GM19455 (cell line): ENCODE measurements around the gene WSB2.
"Not testable (repeated sequence)": the region's sequence is repeated elsewhere in the genome, so short reads cannot be mapped to it uniquely, and the experiment has no call there.

ENCODE experiments used
- ATAC-seq: cut with Tn5 transposase; IDR thresholded peaks from one replicate; pipeline ENCODE4 v1.9.1; 2021; ENCODE audit not compliant: unreplicated experiment

The WSB2 gene

DNA sequence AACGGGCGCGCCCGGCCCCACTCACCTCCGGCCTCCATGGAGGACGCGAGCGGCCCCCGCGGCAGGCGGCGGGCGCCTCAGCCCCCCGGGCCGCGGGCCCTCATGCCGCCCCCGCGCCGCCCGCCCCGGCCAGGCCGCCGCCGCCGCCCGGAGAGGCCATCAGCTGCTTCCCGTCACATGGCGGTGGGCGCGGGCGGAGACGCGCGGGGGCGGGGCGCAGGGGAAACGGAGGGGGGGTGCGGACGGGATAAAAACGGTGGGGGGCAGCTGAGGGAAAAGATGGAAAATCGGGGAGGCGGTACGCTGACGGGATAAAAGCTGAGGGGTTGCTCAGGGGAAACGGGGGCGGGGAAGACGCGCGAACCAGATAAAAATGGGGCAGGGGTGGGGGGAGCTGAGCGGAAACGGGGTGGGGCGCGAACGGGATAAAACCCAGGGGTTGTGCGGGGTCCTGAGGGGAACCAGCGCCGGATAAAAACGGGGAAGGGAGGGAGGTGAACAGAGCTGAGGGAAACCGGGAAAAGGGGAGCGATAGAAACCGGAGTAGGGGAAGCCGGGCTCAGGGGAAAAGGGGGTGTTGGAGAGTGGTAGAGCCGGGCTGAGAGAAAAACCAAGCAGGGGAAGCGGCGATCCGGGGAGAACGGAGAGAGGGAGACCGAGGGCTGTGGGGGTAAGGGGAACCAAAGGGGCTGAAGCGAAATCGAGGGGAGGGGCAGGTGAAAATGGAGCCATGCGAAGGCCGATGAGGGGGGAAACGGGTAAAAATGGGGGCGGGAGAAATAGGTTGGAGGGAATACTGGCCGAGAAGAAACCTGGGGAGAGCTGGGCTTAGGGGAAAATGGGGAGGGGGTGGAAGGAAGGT, at the start of gene WSB2:
Gene WSB2, minus strand, starts transcription at position 169 of the 862 bp plus-strand sequence. Its CDS starts 131 bp downstream, at position 38.
- peak; percentile 36 for ATAC-seq

- ATAC-seq: no peak
Measured at GRCh38 chr12:118109088-118109487, 48.1 kb upstream of the WSB2 start.

DNA sequence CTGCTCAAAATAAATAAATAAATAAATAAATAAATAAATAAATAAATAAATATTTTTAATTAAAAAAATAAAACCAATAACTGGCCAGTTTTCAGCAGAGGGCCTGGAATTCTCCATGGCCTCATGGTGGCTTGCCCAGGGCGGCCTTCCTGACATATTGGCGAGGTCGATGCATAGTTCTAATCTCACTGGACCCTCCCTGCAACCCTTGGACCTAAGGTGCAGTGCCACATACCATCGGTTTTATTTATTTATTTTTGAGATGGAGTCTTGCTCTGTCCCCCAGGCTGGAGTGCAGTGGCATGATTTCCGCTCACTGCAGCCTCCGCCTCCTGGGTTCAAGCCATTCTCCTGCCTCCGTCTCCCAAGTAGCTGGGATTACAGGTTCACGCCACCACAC, 46.7 kb upstream of the WSB2 start:
- no peak for ATAC-seq

DNA sequence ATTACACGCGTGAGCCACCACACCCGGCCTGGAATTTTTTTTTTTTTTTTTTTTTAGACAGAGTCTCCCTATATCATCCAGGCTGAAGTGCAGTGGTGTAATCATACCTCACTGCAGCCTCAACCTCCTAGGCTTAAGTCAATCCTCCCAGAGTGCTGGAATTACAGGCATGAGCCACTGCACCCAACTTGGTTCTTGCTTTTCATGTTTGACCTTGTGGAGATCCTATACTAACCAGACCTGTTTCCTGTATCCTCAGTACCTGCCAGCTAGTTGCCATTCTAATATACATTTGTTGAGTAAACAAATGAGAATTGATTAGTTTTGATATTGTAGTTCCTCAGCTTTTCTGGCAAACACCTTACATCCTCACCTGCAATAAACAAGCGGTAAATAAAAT, 46.0 kb upstream of the WSB2 start:
- ATAC-seq: no peak

DNA sequence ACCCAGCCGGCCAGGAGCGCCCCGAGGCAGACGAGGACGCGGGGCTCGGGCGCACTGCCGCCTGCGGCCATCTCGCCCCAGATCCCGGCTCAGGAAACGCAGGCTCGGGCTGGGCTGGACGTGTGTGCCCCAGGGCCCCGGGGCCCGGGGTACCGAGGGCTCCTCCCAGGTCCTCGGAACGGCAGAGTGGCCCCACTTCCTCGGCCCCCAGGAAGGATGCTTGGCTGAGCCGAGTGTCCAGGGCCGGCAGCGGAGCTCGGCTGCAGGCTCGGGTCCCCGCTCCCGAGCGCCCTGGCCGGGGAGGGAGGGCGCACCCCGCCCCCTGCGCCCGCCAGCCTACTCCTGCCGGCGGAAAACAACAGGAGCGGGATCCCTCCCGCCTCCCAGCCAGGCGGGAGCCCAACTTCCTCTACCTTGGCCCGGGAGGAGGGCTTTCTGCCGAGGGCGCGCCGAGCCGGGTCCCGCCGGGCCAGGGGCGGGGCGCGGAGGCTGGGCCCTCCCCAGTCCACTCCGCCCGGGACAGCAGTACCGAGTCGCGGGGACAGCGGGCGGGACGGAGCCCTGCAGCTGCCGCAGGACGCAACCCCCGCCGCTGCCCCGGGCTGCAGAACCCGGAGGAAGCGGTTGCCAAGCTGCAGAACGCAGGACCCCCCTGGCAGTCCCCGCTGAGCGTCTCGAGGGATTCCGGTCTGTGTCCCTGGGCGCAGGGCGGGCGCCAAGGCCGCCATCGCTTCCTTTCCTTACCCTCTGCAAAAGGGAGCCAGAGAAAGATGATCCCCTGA, 42.8 kb upstream of the WSB2 start, which contains the start of gene VSIG10:
Gene VSIG10, minus strand, starts transcription at position 411 of the 782 bp plus-strand sequence. Its CDS starts 340 bp downstream, at position 71.
- ATAC-seq: no peak

- ATAC-seq: no peak
Measured at GRCh38 chr12:118103201-118103600, 42.2 kb upstream of the WSB2 start.

DNA sequence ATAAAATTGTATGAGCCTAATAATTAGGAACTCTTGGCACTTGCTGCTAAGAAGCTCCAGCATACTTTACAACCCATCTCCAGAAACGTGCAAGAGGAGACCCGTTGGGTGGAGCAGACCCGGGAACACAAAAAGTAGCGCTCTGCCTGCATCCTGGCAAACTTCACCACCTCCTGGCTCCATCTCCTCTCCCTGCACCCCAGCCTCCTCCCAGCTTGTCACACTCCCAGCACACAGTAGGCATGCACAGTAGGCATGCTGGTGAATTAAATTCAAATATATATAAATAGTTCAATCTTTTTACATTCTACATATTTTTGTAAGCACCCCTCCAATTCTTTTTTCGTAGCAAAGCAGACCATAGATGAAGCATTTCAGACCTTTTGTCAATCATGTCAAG, 41.6 kb upstream of the WSB2 start:
- no peak for ATAC-seq

DNA sequence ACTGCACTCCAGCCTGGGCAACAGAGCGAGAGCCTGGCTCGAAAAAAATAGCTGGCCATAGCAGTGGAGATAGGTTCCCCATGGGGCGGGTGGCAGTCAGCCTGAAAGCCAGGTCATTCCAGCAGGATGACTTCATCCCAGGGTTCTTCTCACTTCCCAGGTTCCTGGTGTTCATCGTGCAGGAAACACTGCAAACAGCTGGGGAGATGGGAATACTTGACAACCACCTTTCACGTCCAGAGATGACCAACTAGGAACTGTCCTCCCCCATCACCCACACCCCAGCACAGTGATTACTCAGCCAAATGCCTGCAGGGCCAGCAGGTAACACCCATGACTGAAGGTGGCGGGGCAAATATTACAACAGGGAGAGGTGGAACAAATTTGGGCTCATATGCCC, 41.1 kb upstream of the WSB2 start:
- ATAC-seq: no peak

DNA sequence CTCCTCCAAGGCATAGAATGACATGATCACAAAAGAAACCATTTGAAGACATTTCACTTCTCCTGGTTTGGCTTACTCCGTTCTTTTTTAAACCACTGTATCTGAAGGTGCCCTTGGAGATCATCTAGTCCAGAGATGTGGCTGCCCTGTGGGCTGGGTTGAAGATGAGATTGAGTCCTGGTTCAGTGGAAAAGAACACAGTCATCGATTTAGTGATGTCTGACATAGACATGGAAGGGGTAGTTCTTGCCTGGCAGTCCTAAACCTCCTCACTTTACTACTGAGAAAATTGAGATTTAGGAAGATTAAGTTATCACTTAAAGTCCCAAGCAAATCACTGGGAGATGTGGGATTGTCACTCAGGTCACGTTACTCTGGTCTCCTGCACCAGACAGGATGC, 40.1 kb upstream of the WSB2 start:
- no peak for ATAC-seq

GRCh38 chr12:118098911-118099671, 38.1 kb upstream of the WSB2 start:
- ATAC-seq: no peak

DNA sequence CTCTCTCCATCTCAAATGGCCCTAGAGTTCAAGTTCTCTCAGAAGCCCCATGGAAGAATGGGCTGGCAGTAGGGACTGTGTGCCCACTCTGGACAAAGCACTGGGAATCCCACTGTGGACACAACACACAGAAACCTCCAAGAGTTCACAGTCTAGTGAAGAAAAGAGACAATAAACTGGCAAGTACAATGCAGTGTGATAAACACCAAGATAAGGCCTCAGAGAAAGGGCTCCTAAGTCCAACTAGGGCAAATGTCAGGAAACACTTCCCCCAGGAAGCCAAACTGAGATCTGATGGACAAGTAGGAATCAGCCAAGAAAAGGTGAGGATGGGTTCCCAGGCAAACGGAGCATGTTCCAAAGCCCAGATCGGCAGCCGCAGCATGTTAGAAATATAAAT, 37.4 kb upstream of the WSB2 start:
- ATAC-seq: no peak

DNA sequence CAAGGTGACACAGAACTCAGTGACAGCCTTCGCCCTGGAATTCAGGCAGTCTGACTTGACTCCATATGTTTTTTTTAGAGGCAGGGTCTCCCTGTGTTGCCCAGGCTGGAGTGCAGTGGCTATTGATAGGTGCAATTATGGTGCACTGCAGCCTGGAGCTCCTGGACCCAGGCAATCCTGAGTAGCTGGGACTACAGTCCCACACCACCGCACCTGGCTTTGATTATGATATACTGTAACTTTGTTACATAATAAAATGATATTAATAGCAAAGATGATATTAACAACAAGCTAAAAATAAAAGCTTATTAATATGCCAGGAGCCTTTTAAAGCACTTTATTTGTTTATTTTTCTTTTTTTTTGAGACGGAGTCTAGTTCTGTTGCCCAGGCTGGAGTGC, 33.1 kb upstream of the WSB2 start:
- no peak for ATAC-seq

- ATAC-seq: no peak
Measured at GRCh38 chr12:118089782-118090181, 28.8 kb upstream of the WSB2 start.

DNA sequence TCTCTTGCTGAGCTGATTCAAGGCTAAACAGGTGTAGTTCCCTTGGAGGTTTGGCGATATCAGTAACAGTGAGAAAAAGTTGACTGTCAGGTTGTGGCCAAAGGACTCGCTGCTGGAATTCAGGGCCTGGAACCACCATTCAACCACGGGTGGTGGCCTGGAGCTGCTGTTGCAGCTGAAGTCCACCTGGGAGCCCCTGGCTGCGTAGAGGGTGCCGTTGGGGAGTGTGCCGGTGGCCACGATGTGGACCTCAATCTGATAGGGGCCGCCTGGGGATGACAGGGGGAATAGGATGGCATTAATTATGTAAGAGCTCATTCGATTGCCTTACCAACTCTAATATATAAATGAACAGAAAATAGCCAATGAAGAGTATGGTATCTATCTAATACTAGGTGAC, 21.2 kb upstream of the WSB2 start:
- no peak for ATAC-seq

GRCh38 chr12:118081521-118081920, 20.5 kb upstream of the WSB2 start:
- not testable (repeated sequence) for ATAC-seq

DNA sequence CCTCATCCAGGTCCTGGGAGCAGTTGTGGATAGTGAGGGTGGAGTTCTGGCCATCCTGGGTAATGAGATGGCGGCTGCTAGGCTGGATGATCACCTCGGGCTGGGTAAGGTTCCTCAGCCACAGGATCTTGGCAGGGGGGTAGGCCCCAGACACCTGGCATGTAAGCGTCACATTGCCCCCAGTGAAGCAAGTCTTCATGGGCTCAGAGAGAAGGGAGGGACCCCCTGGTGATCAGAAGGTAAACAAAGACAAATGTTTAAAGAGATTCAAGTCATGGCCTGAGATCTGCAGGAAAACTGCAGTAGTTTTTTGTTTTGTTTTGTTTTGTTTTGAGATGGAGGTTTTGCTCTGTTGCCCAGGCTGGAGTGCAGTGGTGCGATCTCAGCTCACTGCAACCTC, 12.8 kb upstream of the WSB2 start:
- no peak for ATAC-seq

- no peak for ATAC-seq
Measured at GRCh38 chr12:118070650-118071049, 9.7 kb upstream of the WSB2 start.

DNA sequence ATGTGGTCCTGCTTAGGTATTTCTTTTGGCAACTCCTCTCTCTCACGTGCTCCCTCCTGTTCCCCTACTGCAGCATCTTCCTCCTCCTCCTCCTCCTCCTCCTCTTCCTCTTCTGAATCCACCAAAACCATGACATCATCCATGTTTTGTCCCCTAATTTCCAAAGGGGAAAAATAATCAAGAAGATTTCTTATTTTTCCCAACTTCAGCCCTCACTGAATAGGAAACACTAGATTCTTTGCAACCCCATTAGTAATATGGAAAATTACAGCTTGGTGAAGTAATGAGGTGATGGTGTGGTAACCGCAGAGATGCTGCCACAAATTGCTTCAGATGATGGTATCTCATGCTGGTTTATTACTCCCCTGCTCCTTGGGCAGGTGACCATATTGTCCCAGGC, 7.5 kb upstream of the WSB2 start:
- no peak for ATAC-seq

GRCh38 chr12:118065380-118065779, 4.4 kb upstream of the WSB2 start:
- no peak for ATAC-seq

DNA sequence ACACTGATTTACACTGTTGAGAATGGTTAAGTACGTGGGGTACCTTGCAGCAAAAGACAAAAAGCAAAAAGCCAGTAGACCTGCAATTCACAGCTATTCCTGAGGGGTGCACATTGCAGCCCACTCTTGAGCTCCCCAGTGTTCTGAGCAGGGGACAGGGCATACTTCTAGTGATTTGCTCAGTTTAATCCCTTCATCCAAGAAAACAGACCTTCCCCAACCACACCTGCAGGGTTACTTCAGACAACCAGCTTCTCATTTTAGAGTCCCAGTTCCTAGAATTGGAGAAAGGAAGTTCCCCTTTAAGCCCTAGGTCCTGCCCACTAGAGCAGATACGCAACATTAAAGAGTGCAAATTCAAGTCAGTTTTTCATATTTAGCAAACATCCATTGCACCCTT, 3.6 kb upstream of the WSB2 start:
- ATAC-seq: no peak
